HG02642 (cell line): ENCODE data around the gene KNG1.
"Not testable (repeated sequence)": the region's sequence is repeated elsewhere in the genome, so short reads cannot be mapped to it uniquely, and the experiment has no call there.

Source experiments
- ATAC-seq: cut with Tn5 transposase; IDR thresholded peaks from one replicate; pipeline ENCODE4 v1.9.1; 2021; ENCODE audit warnings: mild to moderate bottlenecking; ENCODE audit not compliant: unreplicated experiment, poor library complexity

KNG1 gene

GRCh38 chr3:186708983-186709679, 8.0 kb upstream of the KNG1 start:
- ATAC-seq = no peak

DNA sequence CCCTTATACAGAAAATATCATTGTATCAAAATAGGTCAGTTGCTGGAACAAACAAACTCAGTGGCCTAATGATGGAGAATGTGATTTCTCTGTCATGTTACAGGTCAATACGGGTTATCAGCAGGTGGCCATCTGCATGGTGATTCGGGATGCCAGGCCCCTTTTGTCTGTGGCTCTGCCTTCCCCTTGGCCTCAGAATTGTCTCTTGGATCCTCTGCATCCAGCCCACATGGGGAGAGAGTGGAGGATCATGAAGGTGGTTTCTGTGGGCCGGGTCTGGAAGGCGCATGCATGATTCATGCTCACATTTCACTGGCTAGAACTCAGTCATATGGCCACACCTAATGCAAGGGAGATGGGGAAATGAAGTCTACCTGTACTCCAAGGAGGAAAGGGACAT, 6.5 kb upstream of the KNG1 start:
- not testable (repeated sequence) for ATAC-seq

DNA sequence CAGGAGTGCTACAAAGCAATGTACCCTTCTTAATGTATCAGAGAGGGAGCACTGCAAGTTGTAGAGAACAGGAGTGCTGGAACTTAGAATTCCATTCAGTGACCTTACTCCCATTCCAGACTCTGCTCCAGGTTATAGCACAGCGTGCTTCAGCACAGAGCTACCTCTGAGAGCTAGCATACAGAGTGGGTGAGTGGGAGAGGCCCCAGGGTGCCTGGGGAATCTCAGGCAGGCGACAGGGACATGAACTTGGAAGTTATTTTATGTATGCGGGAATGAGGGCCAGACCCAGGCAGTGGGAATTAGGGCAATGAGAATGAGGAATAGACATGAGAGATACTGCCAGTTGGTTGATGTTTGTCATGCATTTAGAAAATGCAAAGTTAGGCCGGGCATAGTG, 3.7 kb upstream of the KNG1 start:
- no peak for ATAC-seq

DNA sequence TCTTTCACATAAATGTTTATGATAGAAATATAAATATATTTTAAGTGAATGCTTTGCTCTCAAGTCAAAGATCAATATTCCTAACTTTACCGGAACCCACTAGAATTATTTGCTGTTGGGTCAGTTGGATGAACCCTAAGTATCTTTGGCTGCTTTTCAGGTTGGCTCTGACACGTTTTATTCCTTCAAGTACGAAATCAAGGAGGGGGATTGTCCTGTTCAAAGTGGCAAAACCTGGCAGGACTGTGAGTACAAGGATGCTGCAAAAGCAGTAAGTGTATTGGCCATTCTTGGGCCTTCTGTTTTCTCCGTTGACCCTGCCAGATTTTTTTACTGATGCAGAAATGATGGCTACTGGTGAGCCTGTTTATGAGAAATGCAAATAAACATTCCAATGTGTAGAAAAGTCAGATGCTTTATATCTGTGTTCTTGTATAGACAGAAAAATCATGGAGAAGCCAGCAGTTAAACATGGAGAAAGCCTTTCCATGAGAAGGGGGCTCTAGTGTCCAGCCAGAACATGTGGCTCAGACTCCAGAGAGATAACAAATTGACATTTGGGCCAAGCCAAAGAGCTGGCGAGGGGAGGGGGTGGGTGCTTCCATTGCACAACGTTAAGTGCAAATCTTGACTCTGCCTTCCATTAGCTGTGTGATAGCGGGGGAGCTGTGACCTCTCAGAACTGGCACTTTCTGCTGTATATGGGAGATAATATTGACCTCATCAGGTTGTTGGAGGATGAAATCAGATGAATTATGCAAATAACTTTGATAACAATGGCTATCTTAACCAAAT, 3.0 kb downstream of the KNG1 start:
- ATAC-seq = no peak

DNA sequence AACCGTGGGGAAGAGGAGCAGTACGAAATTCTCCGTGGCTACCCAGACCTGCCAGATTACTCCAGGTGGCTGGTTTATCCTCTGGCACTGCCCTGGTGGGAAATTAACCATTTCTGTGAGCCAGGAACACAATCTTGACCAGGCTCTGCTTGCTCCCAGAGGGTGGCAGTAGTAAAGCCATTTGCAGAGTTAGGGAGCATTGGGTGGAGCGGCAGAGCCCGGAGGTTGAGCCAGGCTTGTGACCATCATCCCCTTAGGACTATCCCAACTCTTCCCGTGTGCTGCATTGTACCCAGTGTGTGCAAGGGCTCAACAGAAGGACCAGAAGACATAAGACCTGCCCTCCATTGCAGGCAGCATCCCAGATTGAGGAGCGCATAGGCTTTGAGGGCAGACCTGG, 5.3 kb downstream of the KNG1 start:
- no peak for ATAC-seq

- no peak for ATAC-seq
These were observed 7.8 kb downstream of the KNG1 start for GRCh38 chr3:186724911-186725310.

GRCh38 chr3:186732169-186732766, 15.1 kb downstream of the KNG1 start:
- ATAC-seq = no peak

GRCh38 chr3:186742618-186743380, 25.6 kb downstream of the KNG1 start:
- no peak for ATAC-seq

DNA sequence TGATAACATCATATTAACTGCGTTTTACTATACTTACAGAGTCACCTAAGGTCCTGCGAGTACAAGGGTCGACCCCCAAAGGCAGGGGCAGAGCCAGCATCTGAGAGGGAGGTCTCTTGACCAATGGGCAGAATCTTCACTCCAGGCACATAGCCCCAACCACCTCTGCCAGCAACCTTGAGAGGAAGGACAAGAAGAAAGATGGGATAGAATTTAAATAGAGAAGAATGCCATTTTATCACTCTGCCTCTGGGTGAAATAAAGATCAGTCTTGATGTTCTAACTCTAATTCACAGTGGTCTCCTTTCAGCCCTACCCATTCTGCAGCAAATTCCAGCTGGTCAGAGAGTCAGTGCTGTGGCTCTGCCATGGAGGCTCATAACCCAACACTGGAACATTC, 26.5 kb downstream of the KNG1 start:
- no peak for ATAC-seq

DNA sequence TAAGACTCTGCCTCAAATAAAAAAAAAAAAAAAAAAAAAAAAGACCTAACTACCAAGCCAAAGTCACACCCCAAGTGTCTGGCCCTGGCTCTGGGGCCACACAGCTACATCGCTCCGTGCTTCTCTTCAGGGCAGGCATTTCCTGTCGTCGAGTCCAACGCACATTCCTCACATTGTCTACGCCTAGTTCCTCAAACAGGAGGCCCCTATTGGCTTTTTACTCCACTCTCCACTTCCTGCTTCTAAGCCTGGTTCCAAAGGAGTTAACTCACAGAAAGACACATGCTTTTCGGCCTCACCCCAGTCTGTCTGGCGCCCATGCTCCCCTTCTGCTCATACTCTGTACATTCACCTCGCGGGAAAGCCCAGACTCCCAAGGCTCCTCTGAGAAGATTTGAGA, 28.8 kb downstream of the KNG1 start:
- ATAC-seq = no peak

- ATAC-seq = no peak
These were observed 33.2 kb downstream of the KNG1 start for GRCh38 chr3:186750316-186750715.

GRCh38 chr3:186751480-186751879, 34.3 kb downstream of the KNG1 start:
- no peak for ATAC-seq

DNA sequence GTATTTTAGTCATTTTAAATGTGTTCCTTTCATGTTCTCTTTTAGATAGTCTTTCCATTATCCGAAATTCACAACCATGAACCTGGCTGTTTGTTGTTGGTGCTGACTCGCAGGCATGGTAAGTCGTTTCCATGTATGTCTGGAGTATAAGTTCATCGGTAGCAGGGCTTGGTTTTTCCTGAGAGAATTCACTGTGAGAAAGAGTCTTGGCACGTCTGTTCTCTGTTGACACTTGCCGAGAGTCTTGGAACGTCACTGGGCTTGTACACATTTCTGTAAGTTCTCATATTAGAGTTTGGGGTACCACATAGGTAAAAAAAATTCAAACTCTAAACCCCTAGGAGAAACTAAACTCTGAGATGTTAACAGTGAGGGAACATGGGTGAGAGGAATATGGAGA, 36.8 kb downstream of the KNG1 start:
- ATAC-seq = no peak

DNA sequence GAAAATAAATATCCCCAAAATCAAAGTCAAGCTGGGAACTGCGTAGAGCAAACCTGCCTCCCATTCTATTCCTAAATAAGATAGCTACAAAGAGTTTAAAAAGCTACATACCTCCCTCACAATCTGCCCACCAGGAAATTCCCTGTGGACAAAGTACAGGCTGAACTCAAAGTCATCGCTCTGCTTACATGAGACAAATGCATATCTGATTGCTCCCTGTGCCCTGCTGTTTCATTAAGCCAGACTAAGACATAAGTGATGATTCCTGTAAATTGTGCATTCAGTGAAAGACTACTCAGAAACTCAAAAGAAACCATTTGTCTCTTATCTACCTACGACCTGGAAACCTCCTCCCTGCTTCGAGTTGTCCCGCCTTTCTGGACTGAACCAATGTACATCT, 37.7 kb downstream of the KNG1 start:
- no peak for ATAC-seq

DNA sequence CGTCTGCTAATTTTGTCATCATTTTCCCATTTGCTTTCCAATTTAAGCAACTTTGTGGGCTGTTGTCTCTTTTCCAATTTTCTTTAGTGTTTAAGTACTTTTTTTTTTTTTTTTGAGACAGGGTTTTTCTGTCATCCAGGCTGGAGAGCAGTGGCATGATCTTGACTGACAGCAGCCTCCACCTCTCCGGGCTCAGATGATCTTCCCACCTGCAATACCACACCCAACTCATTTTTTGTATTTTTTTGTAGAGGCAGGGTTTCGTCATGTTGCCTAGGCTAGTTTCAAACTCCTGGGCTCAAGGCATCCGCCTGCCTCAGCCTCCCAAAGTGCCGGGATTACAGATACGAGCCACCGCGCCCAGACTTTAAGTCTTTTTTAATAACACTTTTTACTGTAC, 40.1 kb downstream of the KNG1 start:
- no peak for ATAC-seq

DNA sequence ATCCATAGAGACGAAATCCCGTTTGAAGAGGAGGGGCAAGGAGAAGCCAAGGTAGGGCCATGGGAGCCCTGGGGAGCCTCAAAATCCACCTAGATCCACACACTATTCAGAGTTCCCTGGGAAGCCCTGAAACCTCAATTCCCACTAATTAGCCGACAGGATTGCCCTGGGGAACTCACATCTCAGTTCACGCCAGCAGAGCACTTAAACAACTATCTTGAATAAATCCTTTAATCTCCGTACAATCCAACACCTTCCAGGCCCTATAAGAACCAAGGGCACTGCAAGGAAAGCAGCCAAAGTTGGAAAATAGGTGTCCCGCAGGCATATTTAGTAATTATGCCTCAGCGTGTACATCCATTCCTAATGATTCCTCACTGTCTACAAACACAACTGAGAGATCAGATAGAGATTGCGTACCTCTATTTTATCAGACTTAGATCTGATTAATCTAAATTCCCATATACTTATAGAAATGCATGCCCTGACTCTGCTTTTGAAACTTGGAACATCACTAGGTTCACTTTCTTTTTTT, 40.6 kb downstream of the KNG1 start:
- ATAC-seq = no peak

- ATAC-seq = no peak
These were observed 42.2 kb downstream of the KNG1 start for GRCh38 chr3:186759231-186759930.

DNA sequence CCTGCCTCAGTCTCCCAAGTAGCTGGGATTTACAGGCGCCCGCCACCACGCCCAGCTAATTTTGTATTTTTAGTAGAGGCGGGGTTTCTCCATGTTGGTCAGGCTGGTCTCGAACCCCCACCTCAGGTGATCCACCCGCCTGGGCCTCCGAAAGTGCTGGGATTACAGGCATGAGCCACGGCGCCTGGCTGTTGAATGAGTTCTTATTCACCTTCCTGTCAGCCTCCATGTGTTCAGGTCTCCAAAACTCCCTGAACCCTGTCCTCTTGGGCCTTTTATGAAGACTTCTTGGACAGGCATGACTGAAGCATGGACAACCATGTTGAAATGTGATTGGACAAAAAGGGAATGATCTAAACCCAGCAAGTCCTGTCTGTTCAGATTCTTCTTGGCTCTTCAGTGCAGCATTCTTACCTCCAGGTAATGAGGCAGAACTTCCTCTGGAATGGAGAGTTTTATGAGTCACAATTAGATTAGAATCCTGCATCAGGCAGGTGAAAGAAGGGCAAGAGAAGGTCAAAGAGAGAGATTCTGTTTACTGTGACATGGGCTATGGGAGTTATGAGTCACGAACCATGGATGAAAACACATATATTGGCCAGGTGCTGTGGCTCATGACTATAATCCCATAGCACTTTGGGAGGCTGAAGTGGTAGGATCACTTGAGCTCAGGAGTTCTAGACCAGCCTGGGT, 43.1 kb downstream of the KNG1 start:
- ATAC-seq = no peak

- ATAC-seq = no peak
These were observed 43.8 kb downstream of the KNG1 start for GRCh38 chr3:186760897-186761447.
